H1 (cell line): ENCODE results near the gene GNAL. TPM values are rescaled to one million over a fixed set of nuclear protein-coding genes. Genes with fewer than 3 reads are reported as not detected.

ENCODE experiments used
- ATF3 ChIP-seq: IDR thresholded peaks from 2 replicates; pipeline ENCODE4 v1.6.1; 2011; ENCODE audit warnings: low read depth, mild to moderate bottlenecking, low read length; ENCODE audit not compliant: insufficient read depth
- CBX5 ChIP-seq: fragments of 300-800, 300-1000 bp; sonication (generic); IDR thresholded peaks from 2 replicates; pipeline ENCODE4 v1.7.1; 2016; ENCODE audit warnings: antibody characterized with exemption, low read length, low read depth
- CTBP2 ChIP-seq: IDR thresholded peaks from 2 replicates; pipeline ENCODE4 v1.7.0; 2011; ENCODE audit warnings: borderline replicate concordance, mild to moderate bottlenecking, moderate library complexity, mixed read lengths, low read length; ENCODE audit not compliant: insufficient read depth, insufficient read length
- PHF8 ChIP-seq: fragments of 200-600 bp; sonication (generic); conservative IDR thresholded peaks from 2 replicates; pipeline ENCODE4 v1.7.1; 2012; ENCODE audit warnings: low read depth, mild to moderate bottlenecking, inconsistent platforms, low read length, moderate library complexity
- POLR2A ChIP-seq, 2 experiments: IDR thresholded peaks; 1 replicate in 1 of 2; 2 replicates in 1 of 2; pipeline ENCODE4 v1.6.1; 2011; ENCODE audit warnings: low read depth in 2 of 2, low read length in 2 of 2, mild to moderate bottlenecking in 2 of 2; ENCODE audit errors: control extremely low read depth in 1 of 2
- polyA plus RNA-seq, 7 experiments: library from polyadenylated mRNA; depleted of rRNA in 3 of 7; stranded (reverse) in 5 of 7; unstranded in 2 of 7; fragments of >200 nt in 5 of 7; fragments of 200-250 nt in 2 of 7; gene quantifications; 1 replicate in 5 of 7; 2 replicates in 1 of 7; 4 replicates in 1 of 7; pipeline versions ENCODE4 v1.2.1 to v1.2.3, GENCODE V29; 2011 to 2013; ENCODE audit warnings: missing spikeins in 2 of 7, mixed read lengths in 2 of 7
- total RNA-seq: library from RNA; stranded (reverse); fragmentation: NEBNext Ultra II Directional; extraction: Animal tissue kit (Norgen Biotek cat#: 25700); gene quantifications from 2 replicates; pipeline ENCODE4 v1.2.1, GENCODE V29; 2021

GNAL gene
- total and polyA plus RNA-seq, 2 of the 8 experiments (the other 6 are each of a cell fraction or from before 2014, with no cell fraction given) = 13.2 to 18.3 TPM

DNA sequence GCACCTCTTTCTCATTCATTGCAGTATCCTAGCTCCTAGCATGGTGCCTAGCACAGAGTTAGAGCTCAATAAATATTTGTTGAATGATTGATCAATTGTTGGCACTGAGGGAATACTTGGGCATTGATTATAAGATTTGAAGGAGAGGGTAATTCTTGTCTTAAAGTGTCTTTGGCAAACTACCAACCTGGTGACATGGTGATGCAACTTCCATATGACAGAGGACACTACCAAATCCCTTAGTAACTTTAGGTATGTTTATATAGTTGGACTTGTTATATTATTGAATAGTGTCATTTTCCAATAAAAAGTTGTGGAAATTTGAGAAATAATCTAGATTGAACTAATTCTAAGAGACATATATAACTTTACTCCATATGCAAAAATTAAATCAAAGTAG, 103.6 kb downstream of the GNAL start (continued):
- TF ChIP-seq ATF3 (no peak), PHF8 (no peak), CTBP2 (no peak), CBX5 (no peak), POLR2A (IDR thresholded peaks at IDR 0.05; ENCODE audit: control extremely low read depth in 1 of 2, low read depth in 2 of 2, low read length in 2 of 2) (no peak)
